H54 (cell line): ENCODE results near the gene ZNF316.

ENCODE experiments used
- DNase-seq: peaks from one replicate; pipeline ENCODE4 v3.0.0; 2011; ENCODE audit warnings: low spot score, mixed read lengths; ENCODE audit not compliant: insufficient read length
- FAIRE-seq: peaks from 3 replicates; lab custom pipeline; 2011; peaks lifted over from hg19 to GRCh38; lab: Jason Lieb, UNC
- POLR2A ChIP-seq: IDR thresholded peaks from 2 replicates; pipeline ENCODE4 v1.6.1; 2011; ENCODE audit warnings: low read depth, mild to moderate bottlenecking, low read length

The ZNF316 gene

DNA sequence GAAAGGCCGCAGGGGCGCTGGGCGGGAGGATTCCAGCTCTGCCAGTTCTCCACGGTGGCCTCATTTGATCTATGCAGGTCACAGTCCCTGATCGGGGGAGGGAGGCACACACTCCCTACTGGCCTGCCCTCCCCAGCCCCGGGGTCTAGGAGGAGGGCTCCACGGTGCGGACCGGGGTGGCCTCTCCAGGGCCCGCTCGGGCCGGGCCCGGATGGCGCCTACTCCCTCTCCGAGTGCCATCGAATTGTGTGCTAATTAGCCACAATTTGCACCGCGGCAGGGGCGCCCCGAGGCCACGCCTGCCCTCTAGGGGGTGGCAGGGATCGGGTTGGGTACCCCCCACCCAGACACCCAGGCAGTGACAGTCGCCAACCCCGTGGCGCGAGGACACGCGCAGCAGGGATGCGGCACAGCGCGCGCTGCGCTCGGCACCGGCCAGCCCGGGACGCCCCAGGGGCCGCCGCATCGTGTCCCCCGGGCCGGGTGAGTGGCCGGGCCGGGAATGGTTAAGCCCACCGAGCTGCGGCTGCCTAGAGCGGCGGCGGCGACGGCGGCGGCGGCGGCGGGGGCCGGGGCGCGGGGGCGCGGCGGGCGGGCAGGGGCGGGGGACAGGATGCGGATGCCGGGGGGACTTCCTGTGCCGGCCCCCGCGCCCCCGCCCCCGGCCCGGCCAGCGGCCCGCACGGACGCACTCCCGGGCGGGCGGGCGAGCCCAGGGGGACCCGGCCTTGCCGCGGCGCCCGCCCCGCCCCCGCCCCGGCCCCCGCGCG, 22.0 kb upstream of the ZNF316 start, which contains the start of gene ZNF853:
TSS of gene ZNF853 (plus strand) at position 658 of the 770 bp plus-strand sequence. CDS start 565 bp downstream, outside the sequence.
- DNase-seq = no peak
- no peak for FAIRE-seq

DNA sequence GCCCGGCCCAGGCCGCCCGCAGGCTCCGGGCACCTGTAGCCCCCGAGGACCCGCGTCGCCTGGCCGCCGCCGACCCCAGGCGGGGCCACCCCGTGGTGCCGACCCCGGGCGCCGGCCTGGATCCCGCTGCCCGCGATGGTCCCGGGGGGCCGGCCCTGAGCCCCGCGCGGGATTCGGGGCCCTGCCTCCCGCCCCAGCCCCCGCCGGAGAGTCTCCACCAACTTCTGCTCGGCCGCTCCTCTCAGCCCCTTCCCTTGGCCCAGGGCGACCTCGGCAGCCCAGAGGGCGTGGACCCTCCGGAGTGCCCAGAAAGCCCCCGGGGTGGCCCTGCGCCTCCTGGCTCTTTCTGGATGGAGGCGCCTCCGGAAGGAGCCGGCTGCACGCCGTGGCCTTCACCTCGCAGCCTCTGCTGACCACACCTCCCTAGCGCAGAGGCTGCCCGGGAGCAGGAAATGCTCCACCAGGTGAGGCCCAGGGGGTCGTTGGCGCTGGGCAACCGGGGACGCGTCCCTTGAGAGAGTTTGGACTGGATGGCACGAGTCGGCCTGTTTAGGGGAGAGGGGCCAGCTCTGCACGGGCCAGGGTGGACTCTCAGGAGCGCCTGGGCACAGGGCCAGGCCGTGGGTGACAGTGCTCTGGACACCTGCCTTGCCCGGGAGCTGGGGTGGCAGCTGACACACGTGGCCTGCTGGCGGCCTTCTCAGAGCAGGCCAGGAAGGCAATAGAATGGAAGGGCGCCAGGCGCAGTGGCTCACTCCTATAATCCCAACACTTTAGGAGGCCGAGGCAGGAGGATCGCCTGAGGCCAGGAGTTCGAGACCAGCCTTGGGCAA, 21.2 kb upstream of the ZNF316 start:
- no peak for FAIRE-seq
- no peak for TF ChIP-seq POLR2A
- DNase-seq = no peak

More for the DNA sequence above, 22.0 kb upstream of the ZNF316 start, which contains the start of gene ZNF853:
- TF ChIP-seq POLR2A = no peak

DNA sequence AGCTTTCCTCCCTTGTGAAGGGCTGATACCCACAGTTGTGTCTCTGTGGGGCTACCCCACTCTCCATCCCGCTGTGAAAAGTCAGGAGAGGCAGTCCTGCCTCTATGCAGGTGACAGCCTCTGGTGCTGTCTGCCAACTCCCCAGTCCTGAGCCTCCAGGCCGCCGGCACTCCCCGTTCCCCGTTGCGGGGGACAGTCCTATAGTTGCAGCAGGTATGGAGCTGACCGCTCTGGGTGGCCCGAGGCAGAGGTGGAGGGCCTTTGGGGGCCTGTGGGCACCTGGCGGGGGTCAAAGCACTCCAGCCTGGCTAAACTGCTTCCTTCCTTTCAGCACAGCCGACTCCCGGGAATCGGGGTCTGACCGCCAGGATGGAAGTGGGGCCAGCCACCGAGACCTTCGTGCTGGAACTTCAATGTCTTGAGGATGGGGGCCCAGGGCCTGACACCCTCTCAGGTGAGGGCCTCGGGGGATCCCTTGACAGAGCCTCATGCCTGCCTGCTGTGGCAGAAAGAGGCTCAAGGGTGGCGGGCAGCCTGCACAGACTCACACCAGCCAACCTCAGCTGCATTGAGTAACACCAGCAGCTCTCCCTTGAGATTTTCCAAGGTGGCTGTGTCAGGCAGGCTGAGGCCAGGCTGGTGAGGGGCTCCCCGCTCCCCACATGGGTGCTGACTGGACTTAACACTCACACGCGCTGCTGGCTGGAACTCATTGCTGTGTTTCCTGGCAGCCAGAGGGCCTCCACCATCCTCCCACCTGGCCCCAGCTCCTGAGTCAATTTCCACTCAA, 20.1 kb upstream of the ZNF316 start:
- DNase-seq (no peak), FAIRE-seq (no peak)
- no peak for TF ChIP-seq POLR2A

- no peak for FAIRE-seq
These were observed 18.5 kb upstream of the ZNF316 start for GRCh38 chr7:6618621-6619020.

DNA sequence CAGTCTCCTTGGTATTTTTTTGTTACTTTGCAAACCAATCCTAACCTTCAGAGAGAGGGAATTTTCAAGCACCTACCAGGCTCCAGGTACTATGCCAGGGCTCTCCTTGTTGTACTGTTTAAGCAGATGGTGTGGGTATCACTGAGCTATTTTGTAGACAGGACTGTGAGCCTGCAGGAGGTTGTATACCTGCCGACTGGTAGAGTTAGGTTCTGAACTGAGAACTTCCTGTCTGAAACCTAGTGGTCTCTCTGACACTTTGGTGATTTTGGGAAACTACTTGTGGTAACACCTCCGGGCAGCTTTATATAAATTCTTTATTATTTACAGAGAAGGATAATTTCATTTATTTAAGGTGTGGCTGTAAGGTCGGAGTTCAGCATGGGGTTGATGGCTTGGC, 17.2 kb upstream of the ZNF316 start:
- FAIRE-seq (no peak), DNase-seq (no peak)
- TF ChIP-seq POLR2A = no peak

More at GRCh38 chr7:6618621-6619020, 18.5 kb upstream of the ZNF316 start:
- DNase-seq = no peak
- TF ChIP-seq POLR2A = no peak

GRCh38 chr7:6621195-6622133, 15.7 kb upstream of the ZNF316 start:
- no peak for DNase-seq
- FAIRE-seq = no peak
- no peak for TF ChIP-seq POLR2A

DNA sequence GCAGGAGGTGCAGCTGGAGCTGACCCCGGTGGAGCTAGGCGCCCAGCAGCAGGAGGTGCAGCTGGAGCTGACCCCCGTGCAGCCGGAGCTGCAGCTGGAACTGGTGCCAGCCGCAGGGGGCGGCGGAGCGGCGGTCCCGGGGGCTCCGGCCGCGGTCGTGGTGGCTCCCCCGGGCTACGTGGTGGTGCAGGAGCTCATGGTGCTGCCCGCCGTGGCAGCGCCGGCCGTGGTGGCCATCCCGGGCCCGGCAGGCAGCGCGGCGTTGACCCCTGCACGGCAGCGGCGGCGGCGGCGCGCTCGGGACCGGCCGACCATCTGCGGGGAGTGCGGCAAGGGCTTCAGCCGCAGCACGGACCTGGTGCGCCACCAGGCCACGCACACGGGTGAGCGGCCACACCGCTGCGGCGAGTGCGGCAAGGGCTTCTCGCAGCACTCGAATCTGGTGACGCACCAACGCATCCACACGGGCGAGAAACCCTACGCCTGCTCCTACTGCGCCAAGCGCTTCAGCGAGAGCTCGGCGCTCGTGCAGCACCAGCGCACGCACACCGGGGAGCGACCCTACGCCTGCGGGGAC, 14.9 kb upstream of the ZNF316 start:
- TF ChIP-seq POLR2A = no peak
- FAIRE-seq (no peak), DNase-seq (no peak)

DNA sequence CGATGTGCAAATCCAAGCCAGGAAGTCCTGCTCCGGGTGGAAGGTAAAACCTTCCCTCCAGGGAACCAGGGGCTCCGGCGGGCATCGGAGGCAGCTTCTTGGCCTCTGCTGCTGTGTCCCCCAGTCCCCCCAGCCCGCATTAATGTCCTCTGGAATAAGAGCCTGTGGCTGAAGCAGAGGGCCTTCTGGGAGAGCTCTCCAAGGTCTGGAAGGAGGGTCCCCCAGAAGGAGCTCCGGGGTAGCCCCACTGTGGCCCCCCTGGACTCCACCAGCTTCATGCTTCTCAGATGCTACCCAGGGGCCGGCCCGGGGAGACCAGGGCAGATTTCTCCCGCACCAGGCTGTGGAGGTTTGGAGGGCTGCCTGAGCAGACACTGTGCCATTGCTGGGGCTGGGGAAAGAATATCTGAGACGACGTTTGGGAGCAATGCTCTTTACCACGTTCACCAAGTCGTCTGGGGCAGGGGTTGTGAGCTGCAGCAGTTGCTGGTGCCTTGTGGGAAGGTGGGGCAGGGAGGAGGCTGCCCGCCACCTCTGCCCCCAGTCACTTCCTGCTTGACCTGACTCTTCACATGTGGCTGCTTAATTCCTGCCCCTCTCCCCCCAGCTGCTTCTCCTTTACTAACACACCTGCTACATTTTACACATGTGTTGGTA, 13.4 kb upstream of the ZNF316 start:
- no peak for TF ChIP-seq POLR2A
- FAIRE-seq = no peak

DNA sequence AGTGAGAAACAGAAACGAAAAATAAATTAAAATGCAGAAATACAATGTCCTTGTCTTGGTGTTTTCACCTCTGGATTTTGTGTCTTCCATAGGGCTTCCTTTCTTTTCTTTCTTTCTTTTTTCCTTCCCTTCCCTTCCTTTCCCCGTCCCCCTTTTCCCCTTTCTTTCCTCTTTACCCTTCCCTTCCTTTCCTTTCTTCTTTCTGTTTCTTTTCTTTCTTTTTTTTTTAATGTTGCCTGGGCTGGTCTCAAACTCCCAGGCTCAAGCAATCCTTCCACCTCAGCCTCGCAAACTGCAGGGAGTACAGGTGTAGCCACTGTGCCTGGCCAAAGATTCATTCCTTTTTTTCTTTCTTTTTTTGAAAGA, 12.9 kb upstream of the ZNF316 start:
- FAIRE-seq (no peak), DNase-seq (no peak)
- no peak for TF ChIP-seq POLR2A

More for the DNA sequence above, 13.4 kb upstream of the ZNF316 start:
- DNase-seq = no peak

DNA sequence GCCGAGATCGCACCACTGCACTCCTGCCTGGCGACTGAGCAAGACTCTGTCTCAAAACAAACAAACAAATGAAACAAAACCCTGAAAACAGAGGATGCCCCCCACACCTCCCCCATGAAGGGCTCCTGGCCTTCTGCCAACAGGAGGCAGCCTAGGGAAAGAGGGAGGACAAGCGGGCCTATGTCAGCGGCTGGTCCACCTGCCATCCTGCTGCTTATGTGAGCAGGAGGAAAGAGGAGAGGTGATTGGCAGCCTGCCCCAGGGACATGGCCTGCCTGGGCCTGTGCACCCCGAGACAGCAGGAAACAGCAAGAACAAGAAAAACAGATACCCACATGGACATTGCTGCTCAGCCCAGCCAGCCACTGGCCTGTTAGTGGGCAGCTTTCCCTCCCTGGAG, 9.1 kb upstream of the ZNF316 start:
- TF ChIP-seq POLR2A = no peak
- no peak for FAIRE-seq
- no peak for DNase-seq

DNA sequence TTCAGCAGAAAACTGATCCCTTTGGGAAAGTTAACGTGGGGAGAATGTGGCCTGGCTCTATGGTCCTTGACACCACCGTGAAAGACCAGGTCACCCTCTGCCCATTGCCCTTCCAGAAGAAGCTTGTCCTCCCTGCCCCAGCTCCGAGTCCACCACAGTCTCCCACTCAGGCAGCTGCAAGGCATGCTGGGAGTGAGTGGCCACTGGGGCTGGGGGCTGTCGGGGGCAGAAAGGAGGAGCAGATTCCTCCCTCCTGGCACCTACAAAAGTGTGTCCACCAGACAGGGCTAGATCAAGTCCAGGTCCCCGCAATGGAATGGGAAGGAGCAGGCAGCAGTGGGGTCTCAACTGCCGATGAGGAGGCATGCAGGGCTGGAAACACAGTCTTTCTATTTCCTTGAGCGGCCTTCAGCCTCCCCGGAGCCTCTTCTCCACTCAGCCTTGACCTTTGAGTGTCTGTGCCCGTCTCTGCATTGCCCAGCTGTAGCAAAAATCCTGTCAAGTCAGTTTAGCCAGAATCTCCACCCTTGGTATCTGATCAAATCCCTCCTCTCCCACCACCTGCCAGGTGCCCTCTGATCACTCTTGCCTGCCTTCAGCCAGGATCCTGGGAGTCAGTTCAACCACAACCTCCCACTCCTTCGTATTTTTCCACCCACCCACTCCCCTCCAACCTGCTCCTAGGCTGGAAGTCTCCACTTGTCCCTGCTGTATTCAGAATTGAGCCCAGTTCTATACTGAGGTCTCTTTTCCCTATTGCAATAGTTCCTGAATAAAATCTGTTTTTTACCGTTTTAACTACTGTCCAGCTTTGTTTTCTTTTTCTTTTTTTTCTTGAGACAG, 6.9 kb upstream of the ZNF316 start:
- no peak for DNase-seq
- TF ChIP-seq POLR2A = no peak
- no peak for FAIRE-seq
